ENCODE results near the gene CCDC120.

Gene CCDC120

DNA sequence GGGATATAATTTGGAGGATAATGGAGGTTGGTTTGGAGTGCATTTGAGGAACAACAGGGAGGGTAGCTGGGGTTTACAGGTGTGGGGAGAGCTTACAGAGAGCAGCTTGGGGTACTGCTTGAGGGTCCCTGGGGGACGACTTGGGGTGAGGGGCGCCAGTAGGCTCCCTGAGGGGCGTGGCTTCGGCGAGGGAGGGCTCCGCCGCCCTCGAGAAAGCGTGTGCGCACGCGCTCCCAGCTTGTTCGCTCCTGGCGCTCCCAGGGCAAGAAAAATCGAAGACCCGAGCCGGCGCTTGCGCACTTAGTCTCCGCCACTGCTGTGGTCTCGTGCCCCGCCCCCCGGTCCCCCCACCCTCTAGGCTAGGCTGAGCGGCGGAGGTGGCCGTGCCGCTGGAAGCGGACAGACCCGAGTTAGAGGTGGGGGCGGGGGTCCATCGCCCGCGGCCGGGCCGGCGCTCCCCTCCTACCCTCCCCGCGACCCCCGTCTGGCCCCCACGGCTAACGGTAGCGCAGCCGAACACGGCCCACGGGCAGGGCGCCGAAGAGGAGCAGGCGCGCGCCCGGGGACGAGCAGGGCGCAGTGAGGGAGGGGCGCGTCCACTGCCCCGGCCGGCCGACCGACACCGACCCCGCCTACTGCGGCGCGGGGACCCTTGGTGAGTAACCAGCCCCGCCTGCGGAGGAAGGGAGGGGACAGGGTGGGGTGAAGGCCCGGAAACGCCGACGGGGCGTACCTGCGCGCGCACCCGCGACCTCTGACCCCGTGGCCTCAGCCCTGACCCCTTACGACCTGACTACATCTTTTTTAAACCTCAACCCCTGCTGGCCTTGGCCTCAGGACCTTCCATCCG, 5.4 kb upstream of the CCDC120 start:
- TF ChIP-seq, protein P1, sequence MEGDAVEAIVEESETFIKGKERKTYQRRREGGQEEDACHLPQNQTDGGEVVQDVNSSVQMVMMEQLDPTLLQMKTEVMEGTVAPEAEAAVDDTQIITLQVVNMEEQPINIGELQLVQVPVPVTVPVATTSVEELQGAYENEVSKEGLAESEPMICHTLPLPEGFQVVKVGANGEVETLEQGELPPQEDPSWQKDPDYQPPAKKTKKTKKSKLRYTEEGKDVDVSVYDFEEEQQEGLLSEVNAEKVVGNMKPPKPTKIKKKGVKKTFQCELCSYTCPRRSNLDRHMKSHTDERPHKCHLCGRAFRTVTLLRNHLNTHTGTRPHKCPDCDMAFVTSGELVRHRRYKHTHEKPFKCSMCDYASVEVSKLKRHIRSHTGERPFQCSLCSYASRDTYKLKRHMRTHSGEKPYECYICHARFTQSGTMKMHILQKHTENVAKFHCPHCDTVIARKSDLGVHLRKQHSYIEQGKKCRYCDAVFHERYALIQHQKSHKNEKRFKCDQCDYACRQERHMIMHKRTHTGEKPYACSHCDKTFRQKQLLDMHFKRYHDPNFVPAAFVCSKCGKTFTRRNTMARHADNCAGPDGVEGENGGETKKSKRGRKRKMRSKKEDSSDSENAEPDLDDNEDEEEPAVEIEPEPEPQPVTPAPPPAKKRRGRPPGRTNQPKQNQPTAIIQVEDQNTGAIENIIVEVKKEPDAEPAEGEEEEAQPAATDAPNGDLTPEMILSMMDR (IDR thresholded peaks at IDR 0.05), result no peak
- peak overlapping the region; percentile 66 to 93 for H3K27ac ChIP-seq
- DNase-seq (ENCODE audit: low spot score), result no peak
- H3K4me3 ChIP-seq, result peak overlapping the region; percentile 84

DNA sequence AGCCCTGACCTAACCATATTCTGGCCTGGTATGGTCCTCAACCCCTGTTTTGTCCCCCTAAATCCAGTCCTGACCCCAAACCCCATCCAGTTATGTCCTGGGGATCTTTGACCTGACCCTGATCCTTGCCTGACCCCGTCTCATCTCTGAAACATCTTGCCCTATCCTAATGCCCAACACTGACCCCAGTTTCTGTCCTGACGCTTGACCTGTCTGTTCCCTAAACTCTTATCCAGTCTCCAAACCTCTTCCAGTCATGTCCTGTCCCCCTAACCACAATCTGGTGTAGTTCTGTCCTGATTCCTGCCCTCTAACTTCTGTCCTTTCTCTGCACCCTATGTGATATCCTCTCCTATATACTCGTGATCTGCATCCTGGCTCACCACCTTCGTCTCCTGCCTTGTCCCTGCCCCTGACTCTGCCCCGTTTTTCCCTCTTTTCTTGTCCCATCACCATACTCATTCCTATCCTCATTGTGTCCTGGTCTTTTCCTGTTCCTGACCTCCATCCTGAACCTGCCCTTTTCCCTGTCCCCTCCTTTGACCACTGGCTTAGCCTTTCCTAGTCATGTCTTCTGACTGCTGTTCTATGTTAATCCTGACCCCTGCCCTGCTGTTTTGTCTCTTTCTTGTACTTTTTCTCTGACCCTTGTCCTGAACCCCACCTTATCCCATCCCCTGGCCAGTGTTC, 4.6 kb upstream of the CCDC120 start:
- peak overlapping the region; percentile 84 for H3K4me3 ChIP-seq
- no peak for DNase-seq (ENCODE audit: low spot score)
- TF ChIP-seq, protein P1 (IDR thresholded peaks at IDR 0.05), result no peak
- peak overlapping the region; percentile 66 to 93 for H3K27ac ChIP-seq

DNA sequence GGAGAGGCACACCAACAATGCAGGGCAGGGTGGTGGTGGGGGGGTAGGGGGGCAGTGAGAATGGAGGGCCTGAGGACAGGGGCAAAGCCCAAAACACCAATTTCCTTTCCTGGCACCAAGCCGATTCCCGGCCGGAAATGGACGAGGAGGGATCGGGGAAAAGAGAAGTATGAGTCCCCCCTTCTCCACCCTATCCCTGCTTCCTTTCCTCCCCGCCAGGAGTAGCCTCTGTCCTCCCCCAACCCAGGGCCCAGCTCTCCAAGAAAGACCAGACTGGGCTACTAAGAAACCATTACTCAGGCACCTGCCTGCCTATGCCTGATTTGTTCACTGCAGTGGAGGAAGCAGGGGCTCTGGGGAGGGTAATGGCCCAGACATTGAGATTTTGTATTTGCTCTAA, 402 bp downstream of the CCDC120 start:
- TF ChIP-seq, protein P1 (IDR thresholded peaks at IDR 0.05), result no peak
- Histone ChIP-seq H3K4me3 (no peak overlapping the region), H3K27ac (peak overlapping the region in 1 of 2 donors; percentile 28)
- DNase-seq (ENCODE audit: low spot score), result peak; percentile 55

DNA sequence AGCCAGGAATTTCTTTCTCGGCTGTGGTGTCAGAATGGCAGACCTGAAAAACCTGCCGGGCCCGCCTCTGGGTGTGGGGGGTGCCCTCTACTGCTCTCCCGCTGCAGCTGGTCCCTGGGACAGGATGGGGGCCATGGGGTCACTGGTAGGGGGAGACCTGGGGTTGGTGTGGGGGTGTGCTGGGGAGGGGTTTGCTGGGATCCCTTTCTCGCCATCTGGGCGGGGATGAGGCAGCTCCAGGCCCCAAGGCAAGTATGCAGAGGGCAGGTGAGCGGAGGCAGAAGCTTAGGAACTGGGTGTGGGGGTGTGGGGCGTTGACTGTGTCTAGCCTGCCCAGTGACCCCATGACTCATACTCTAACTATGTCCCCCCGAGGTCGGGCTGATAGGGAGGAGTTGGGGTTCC, 884 bp downstream of the CCDC120 start:
- TF ChIP-seq, protein P1 (IDR thresholded peaks at IDR 0.05), result no peak
- Histone ChIP-seq H3K27ac (peak overlapping the region in 1 of 2 donors; percentile 28), H3K4me3 (no peak overlapping the region)
- DNase-seq (ENCODE audit: low spot score), result peak; percentile 69

DNA sequence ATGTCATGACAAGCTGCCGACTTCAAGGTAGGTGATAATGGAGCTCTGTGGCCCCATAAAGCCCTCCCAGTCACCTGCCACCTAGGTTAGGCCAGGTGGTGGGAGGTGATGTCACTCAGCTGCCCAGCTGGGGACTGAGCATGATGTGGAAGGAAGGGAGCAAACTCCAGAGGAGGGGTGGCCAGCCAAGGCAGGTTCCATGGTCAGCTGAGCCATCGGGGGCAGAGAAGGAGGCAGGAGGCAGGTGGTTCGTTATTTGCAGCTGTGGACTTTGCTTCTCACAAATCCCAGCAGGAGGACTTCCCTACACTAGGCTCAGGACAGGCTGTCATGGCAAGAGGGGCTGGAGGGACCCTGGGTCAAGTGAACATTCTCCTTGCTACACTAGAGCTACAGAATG, 2.1 kb downstream of the CCDC120 start:
- H3K4me3 ChIP-seq, result no peak overlapping the region

DNA sequence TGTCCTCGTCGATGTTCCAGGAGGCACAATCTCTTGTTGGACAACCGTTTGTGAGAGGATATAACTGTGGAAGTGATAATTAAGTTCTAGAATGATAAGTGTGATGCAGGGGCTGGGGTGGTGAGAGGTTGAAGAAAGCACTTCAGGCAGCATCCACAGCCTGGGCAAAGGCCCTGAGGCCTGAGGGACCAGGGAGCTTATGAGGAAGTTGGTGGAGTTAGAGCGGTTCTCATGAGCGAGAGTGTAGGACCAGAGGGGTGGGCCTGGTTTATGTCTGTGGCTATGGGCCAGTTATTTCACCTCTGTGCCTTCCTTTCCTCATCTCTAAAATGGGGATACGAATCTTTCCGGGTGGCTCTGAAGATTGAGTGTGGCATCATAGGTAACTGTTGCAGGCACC, 2.7 kb downstream of the CCDC120 start:
- Histone ChIP-seq H3K4me3 (no peak overlapping the region), H3K27ac (no peak overlapping the region)
- TF ChIP-seq, protein P1 (IDR thresholded peaks at IDR 0.05), result no peak
- DNase-seq (ENCODE audit: low spot score), result no peak

More for the DNA sequence above, 2.1 kb downstream of the CCDC120 start:
- peak; percentile 63 for DNase-seq (ENCODE audit: low spot score)
- no peak overlapping the region for H3K27ac ChIP-seq
- TF ChIP-seq, protein P1 (IDR thresholded peaks at IDR 0.05), result no peak
